PFSK-1 (cell line): ENCODE results near the gene COL6A5.

Experiments used
- POLR2AphosphoS5 ChIP-seq: IDR thresholded peaks from 2 replicates; pipeline ENCODE4 v1.6.1; 2012; ENCODE audit warnings: low read depth, mild to moderate bottlenecking, control low read depth, low read length, moderate library complexity
- SIN3A ChIP-seq: IDR thresholded peaks from 2 replicates; pipeline ENCODE4 v1.6.1; 2012; ENCODE audit warnings: mild to moderate bottlenecking, low read length, moderate library complexity, borderline replicate concordance; ENCODE audit not compliant: insufficient read depth

- TF ChIP-seq POLR2AphosphoS5 (no peak), SIN3A (no peak)
Observed at GRCh38 chr3:130457671-130458070, 112.2 kb downstream of the COL6A5 start.
